Measurements from ENCODE around the gene ARFGEF3.

The ARFGEF3 gene

GRCh38 chr6:138242987-138243592 is 81.4 kb downstream of the ARFGEF3 start:
- TF ChIP-seq CTCF (IDR thresholded peaks at IDR 0.05; ENCODE audit: extremely low read depth, insufficient read depth, missing control alignments): no peak
- no peak for DNase-seq (ENCODE audit: low spot score)
- in situ Hi-C loops (cut with MboI; ENCODE audit: low pct_unique_long_range_greater_than_20kb, low sequenced_read_pairs, unreplicated experiment): no loop called here

- in situ Hi-C loops (cut with MboI; ENCODE audit: low pct_unique_long_range_greater_than_20kb, low sequenced_read_pairs, unreplicated experiment): no loop called here
These were observed 84.0 kb downstream of the ARFGEF3 start for GRCh38 chr6:138245751-138246150.

GRCh38 chr6:138246650-138247440 is 85.1 kb downstream of the ARFGEF3 start:
- DNase-seq (ENCODE audit: low spot score): no peak
- in situ Hi-C loops (cut with MboI; ENCODE audit: low pct_unique_long_range_greater_than_20kb, low sequenced_read_pairs, unreplicated experiment): no loop called here
- TF ChIP-seq CTCF (IDR thresholded peaks at IDR 0.05; ENCODE audit: extremely low read depth, insufficient read depth, missing control alignments): no peak

More at GRCh38 chr6:138245751-138246150, 84.0 kb downstream of the ARFGEF3 start:
- DNase-seq (ENCODE audit: low spot score): no peak
- no peak for TF ChIP-seq CTCF (IDR thresholded peaks at IDR 0.05; ENCODE audit: extremely low read depth, insufficient read depth, missing control alignments)

GRCh38 chr6:138248011-138248410 is 86.3 kb downstream of the ARFGEF3 start:
- no peak for TF ChIP-seq CTCF (IDR thresholded peaks at IDR 0.05; ENCODE audit: extremely low read depth, insufficient read depth, missing control alignments)
- no peak for DNase-seq (ENCODE audit: low spot score)
- in situ Hi-C loops (cut with MboI; ENCODE audit: low pct_unique_long_range_greater_than_20kb, low sequenced_read_pairs, unreplicated experiment): no loop called here

- DNase-seq (ENCODE audit: low spot score): no peak
- in situ Hi-C loops (cut with MboI; ENCODE audit: low pct_unique_long_range_greater_than_20kb, low sequenced_read_pairs, unreplicated experiment): no loop called here
- TF ChIP-seq CTCF (IDR thresholded peaks at IDR 0.05; ENCODE audit: extremely low read depth, insufficient read depth, missing control alignments): no peak
These were observed 87.1 kb downstream of the ARFGEF3 start for GRCh38 chr6:138248878-138249277.

GRCh38 chr6:138250053-138250452 is 88.3 kb downstream of the ARFGEF3 start:
- no peak for DNase-seq (ENCODE audit: low spot score)
- TF ChIP-seq CTCF (IDR thresholded peaks at IDR 0.05; ENCODE audit: extremely low read depth, insufficient read depth, missing control alignments): no peak

More at GRCh38 chr6:138250053-138250452, 88.3 kb downstream of the ARFGEF3 start:
- in situ Hi-C loops (cut with MboI; ENCODE audit: low pct_unique_long_range_greater_than_20kb, low sequenced_read_pairs, unreplicated experiment): no loop called here

Data from GM13977 (cell line).